NCI-H69 (cell line): ENCODE results near the gene NR1I3.

Source experiments
- DNase-seq: peaks from one replicate; lab custom pipeline; 2025; lab: John Stamatoyannopoulos, UW

The NR1I3 gene

GRCh38 chr1:161218301-161219077, 19.5 kb downstream of the NR1I3 start:
- no peak for DNase-seq

GRCh38 chr1:161217831-161218230, 20.2 kb downstream of the NR1I3 start:
- DNase-seq = no peak

GRCh38 chr1:161216945-161217712, 20.9 kb downstream of the NR1I3 start:
- DNase-seq = no peak

- no peak for DNase-seq
These were observed 22.9 kb downstream of the NR1I3 start, which contains the start of gene FCER1G for GRCh38 chr1:161215076-161215475. TSS of gene FCER1G (plus strand) at chr1:161215295. CDS start at chr1:161215322, 27 bp downstream.

DNA sequence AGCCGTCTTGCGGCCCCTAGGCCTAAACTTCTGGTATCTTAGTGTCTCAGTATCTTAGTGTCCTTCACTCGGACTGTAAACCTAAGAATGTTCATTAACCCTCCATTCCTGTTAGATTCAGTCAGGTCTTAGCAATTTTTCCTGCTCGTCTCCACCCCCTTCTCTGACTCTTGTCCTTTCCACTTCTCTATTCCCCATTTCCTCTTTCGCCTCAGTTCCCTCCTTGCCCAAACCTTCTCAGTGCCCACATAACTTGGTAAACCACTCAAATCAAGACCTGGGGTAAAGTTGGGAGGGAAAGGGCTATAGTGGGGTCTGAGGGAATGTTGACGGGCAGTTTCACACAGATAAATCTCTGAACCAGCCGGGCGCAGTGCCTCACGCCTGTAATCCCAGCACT, 23.6 kb downstream of the NR1I3 start:
- DNase-seq = no peak

GRCh38 chr1:161209790-161210409, 28.1 kb downstream of the NR1I3 start:
- peak; percentile 82 for DNase-seq

GRCh38 chr1:161207173-161207572, 30.8 kb downstream of the NR1I3 start:
- no peak for DNase-seq

DNA sequence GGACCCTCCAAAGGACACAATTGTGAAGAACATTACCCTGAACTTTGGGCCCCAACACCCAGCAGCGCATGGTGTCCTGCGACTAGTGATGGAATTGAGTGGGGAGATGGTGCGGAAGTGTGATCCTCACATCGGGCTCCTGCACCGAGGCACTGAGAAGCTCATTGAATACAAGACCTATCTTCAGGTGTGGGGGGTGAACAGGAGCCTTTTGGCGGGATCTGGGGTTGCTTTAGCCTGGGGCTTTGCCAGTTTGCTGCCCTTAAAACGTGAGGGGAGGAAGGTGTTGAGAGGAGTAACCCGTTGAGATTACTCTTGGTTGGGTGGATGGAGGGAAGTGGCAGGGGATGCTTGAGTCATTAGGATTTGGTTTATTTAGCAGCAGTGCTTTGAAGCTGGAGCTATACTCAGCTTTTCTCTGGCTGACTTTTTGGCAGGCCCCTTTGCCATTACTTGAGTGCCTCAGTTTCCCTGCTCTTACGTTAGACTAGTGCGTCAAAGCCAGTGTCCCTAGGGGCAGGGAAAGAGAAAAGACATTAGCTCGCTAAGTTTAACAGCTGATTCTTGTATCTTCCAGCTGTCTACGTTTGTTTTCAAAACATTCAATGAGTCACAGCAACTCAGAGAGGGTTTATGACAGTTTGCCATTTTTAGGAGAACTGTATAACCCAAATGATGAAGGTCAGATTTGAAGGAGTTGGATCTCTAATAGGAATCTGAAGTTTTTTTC, 31.4 kb downstream of the NR1I3 start:
- DNase-seq = no peak

- peak; percentile 100 for DNase-seq
These were observed 35.9 kb downstream of the NR1I3 start, which contains the start of gene NDUFS2 for GRCh38 chr1:161201836-161202712. TSS of gene NDUFS2 (plus strand) at chr1:161202367. CDS start at chr1:161202386, 19 bp downstream.

DNA sequence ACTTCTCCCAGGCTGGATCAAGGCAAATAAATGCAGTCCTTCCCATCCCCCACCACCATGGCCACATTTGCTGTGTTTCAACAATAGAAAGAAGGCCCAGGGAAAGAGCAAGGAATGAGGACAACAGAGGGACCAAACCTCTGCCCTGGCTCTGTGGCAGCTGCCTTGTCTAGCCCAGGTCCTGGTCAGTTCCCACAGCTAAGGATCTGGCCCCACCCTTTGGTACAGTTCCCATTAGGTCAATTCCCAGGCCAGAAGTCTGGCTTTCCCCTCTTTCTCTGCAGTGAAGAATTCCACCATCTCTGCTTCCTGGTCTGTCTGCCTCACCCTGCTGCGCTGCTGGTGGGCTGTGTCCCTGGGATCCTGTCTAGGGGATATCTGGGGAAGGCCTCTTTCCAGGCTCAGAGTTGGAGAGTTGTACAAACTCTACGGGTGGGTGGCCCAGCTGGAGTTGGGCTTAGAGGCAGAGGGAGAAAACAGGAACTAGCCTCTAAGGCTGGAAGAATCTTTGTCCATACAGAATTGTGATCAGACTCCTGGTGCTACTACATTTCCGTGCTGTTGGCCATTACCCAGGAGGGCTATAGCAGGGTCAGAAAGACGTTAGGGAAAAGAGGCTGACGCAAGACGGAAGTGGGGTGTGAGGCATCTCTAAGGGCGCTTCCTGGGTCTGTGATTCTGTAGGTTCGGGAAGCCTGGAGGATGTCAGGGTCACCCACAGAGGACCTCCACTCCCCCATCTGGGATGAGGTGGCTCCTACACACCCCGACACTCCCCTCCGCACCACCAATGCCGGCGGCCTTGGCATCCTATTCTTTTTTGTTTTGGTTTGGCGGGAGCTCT, 36.8 kb downstream of the NR1I3 start:
- peak; percentile 44 for DNase-seq

GRCh38 chr1:161200421-161200991, 37.5 kb downstream of the NR1I3 start:
- peak; percentile 41 for DNase-seq

DNA sequence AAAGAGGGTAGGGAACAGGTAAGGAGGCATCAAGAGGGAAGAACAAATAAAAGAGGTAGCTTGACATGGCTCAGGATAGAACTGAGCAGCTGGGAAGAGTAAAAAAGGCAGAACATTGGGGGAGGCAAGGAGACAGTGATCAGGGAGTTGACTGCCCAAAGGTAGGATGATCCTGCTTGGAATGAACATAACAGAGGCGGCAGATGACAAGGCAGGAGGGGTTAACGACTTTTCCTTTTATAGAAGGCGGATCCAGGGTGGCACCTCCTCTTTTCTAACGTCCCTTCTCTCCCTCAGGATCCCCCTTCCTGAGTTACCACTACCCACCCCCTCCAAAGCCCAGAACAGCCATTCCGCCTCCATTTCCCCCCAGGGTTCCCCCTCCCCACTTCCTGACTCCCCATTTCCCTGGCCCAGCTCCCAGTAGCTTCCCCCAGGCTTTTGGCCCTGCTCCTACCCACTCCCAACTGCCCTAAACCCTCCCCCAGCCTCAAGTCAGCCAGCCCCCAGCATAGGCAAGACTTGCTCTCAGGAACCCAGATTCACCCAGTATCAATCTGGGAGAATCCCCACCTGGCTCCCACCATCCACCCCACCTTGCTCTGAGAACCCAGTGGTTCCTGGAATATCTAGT, 38.4 kb downstream of the NR1I3 start:
- peak; percentile 68 for DNase-seq

- peak; percentile 49 for DNase-seq
These were observed 39.0 kb downstream of the NR1I3 start, which contains the start of gene ADAMTS4 for GRCh38 chr1:161198897-161199431. TSS of gene ADAMTS4 (minus strand) at chr1:161199054. CDS start at chr1:161198627, 427 bp downstream.

GRCh38 chr1:161198194-161198896, 39.7 kb downstream of the NR1I3 start:
- DNase-seq = peak; percentile 79

- DNase-seq = no peak
These were observed 40.3 kb downstream of the NR1I3 start for GRCh38 chr1:161197560-161198193.

DNA sequence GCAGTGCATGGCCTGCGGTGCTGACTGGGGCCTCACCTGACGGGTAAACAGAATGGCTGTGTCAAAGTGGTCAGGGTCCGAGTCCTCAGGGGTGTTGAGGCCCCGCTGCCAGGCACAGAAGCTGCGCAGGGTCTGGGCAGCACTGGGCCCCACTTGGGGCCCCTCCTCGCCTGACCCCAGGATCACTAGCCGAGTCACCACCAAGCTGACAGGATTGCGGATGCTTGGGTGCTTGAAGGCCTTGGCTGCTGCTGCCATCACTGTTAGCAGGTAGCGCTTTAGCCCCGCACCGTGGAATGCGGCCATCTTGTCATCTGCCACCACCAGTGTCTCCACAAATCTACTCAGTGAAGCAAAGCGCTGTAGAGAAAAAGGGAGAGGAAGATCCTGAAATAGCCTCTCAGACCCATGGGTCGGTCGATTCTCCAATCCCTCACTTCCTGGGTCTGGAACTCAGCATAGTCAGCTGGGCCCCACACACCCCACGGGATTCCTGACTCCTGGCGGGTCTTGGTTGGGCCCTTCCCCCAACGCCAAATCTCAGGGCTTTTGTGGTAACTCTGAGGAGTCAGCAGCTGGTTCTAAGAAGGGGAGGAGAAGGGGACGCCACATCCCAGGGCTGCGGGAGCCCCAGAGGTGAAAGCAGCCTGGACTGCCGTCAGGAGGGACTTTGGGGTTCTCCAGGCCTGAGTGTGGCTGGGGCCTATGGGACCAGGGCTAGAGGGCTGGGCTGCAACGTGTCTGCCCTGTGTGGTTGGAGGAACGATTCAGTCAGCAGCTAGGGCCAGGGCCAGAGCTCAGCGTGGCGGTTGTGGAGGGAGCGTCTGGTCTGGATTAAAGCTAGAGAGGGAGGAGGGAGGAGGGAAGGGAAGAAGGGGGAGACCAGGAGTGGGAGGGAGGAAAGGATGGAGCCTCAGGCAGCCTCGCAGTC, 41.2 kb downstream of the NR1I3 start:
- no peak for DNase-seq
